Measurements from ENCODE around the gene NUP214. TPM values are rescaled to one million over a fixed set of nuclear protein-coding genes. Genes with fewer than 3 reads are reported as not detected.
"Not testable (repeated sequence)": the region's sequence is repeated elsewhere in the genome, so short reads cannot be mapped to it uniquely, and the experiment has no call there.

The NUP214 gene
- total RNA-seq, 1 experiment from 2014 or later = 5.2 TPM

- H3K27me3 ChIP-seq = no peaks in the 10 kb centered on the region
- H3K4me3 ChIP-seq = no peak overlapping the region
- peaks cover 81% of the 10 kb centered on the region for H3K36me3 ChIP-seq
- DNase-seq = no peak
- H3K9me3 ChIP-seq = no peaks in the 10 kb centered on the region
Observed at GRCh38 chr9:131193051-131193450, 67.7 kb downstream of the NUP214 start.

DNA sequence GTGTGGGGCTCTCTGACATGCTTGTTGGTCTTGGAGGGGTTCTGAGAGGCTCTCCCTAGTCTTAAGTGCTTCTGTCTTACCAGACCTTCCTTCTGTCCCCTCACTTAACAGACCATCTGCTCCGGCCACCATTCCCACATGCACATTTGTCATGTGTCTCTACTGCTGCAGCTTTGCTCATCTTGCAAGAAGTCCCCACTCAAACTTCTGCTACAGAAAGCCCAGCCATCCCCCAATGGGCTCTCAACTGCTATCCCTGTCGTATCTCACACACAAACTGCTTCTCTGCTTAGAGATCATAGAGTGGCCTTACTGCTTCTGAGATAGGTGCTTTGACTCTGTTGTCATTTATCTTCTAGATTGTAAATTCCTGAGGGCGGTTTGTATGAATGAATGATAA, 69.4 kb downstream of the NUP214 start:
- H3K36me3 ChIP-seq = peaks cover 83% of the 10 kb centered on the region
- DNase-seq = no peak

GRCh38 chr9:131197160-131197911, 72.0 kb downstream of the NUP214 start:
- Histone ChIP-seq H3K4me3 (no peak overlapping the region), H3K36me3 (peaks cover 73% of the 10 kb centered on the region), H3K27me3 (no peaks in the 10 kb centered on the region)

More for the DNA sequence above, 69.4 kb downstream of the NUP214 start:
- no peak overlapping the region for H3K4me3 ChIP-seq
- no peaks in the 10 kb centered on the region for H3K27me3 ChIP-seq
- H3K9me3 ChIP-seq = no peaks in the 10 kb centered on the region

DNA sequence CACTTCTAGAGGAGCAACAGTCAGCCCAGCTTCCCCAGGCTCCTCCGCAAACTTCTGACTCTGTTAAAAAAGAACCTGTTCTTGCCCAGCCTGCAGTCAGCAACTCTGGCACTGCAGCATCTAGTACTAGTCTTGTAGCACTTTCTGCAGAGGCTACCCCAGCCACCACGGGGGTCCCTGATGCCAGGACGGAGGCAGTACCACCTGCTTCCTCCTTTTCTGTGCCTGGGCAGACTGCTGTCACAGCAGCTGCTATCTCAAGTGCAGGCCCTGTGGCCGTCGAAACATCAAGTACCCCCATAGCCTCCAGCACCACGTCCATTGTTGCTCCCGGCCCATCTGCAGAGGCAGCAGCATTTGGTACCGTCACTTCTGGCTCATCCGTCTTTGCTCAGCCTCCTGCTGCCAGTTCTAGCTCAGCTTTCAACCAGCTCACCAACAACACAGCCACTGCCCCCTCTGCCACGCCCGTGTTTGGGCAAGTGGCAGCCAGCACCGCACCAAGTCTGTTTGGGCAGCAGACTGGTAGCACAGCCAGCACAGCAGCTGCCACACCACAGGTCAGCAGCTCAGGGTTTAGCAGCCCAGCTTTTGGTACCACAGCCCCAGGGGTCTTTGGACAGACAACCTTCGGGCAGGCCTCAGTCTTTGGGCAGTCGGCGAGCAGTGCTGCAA, 72.8 kb downstream of the NUP214 start:
- peaks cover 74% of the 10 kb centered on the region for H3K36me3 ChIP-seq

More at GRCh38 chr9:131197160-131197911, 72.0 kb downstream of the NUP214 start:
- DNase-seq = no peak
- H3K9me3 ChIP-seq = no peaks in the 10 kb centered on the region

GRCh38 chr9:131201856-131202255, 76.5 kb downstream of the NUP214 start:
- no peaks in the 10 kb centered on the region for H3K27me3 ChIP-seq
- no peak overlapping the region for H3K4me3 ChIP-seq
- no peaks in the 10 kb centered on the region for H3K9me3 ChIP-seq
- peaks cover 78% of the 10 kb centered on the region for H3K36me3 ChIP-seq
- DNase-seq = no peak

More for the DNA sequence above, 72.8 kb downstream of the NUP214 start:
- no peaks in the 10 kb centered on the region for H3K27me3 ChIP-seq
- no peak overlapping the region for H3K4me3 ChIP-seq
- DNase-seq = no peak
- H3K9me3 ChIP-seq = no peaks in the 10 kb centered on the region

DNA sequence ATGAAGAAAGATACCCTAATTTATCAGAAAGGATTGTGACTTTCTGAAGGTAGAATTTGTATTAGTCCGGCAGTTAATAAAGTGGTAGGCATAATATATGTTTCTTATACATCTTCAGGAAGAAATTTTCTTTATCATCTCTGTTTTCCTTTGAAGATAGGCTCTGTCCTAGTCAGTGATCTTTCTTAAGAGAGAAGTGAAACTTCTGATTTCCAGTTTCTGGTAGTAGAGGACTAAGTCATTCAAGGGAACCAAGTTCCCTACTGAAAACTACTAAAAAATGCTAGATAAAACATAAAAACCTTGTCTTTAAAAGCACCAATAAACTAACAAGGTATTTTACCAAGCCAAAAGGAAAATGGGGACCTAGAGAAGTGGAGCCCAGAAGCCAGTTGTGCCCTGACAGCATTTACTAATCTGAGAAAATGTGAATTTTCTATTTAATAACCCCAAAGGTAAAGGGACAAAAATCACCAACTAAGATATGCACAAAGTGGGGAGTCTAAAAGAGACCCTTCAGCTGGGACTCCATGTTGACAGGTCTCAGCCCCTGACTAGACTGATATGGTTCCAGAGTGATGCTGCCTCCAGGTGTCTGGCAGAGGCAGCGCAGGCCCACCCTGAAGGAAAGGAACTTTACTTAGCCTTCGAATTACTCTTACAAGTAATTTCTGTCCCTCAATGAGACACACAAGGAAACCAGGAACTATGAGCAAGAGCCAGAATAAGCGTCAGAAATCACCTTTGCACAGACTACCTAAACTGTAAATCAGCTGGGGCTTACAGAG, 78.2 kb downstream of the NUP214 start:
- Histone ChIP-seq H3K27me3 (no peaks in the 10 kb centered on the region), H3K36me3 (peaks cover 75% of the 10 kb centered on the region), H3K9me3 (no peaks in the 10 kb centered on the region), H3K4me3 (no peak overlapping the region)
- no peak for DNase-seq

- Histone ChIP-seq H3K27me3 (no peaks in the 10 kb centered on the region), H3K36me3 (peaks cover 68% of the 10 kb centered on the region), H3K4me3 (no peak overlapping the region), H3K9me3 (no peaks in the 10 kb centered on the region)
- no peak for DNase-seq
Observed at GRCh38 chr9:131204285-131204684, 78.9 kb downstream of the NUP214 start.

- no peak overlapping the region for H3K4me3 ChIP-seq
- DNase-seq = no peak
- H3K27me3 ChIP-seq = no peaks in the 10 kb centered on the region
- no peaks in the 10 kb centered on the region; the same call in 1 of the 2 replicates for H3K9me3 ChIP-seq
- H3K36me3 ChIP-seq = peaks cover 76% of the 10 kb centered on the region
Observed at GRCh38 chr9:131206495-131206894, 81.1 kb downstream of the NUP214 start.

- not testable (repeated sequence) for H3K4me3 ChIP-seq, H3K27me3 ChIP-seq, DNase-seq, H3K9me3 ChIP-seq
- peaks cover 45% of the 10 kb centered on the region for H3K36me3 ChIP-seq
Observed at GRCh38 chr9:131211920-131212319, 86.5 kb downstream of the NUP214 start.

- H3K9me3 ChIP-seq = no peaks in the 10 kb centered on the region; the same call in 1 of the 2 replicates
- H3K4me3 ChIP-seq = no peak overlapping the region
- DNase-seq = no peak
- H3K27me3 ChIP-seq = no peaks in the 10 kb centered on the region
- peaks cover 44% of the 10 kb centered on the region for H3K36me3 ChIP-seq
Observed at GRCh38 chr9:131214286-131214856, 89.0 kb downstream of the NUP214 start.

DNA sequence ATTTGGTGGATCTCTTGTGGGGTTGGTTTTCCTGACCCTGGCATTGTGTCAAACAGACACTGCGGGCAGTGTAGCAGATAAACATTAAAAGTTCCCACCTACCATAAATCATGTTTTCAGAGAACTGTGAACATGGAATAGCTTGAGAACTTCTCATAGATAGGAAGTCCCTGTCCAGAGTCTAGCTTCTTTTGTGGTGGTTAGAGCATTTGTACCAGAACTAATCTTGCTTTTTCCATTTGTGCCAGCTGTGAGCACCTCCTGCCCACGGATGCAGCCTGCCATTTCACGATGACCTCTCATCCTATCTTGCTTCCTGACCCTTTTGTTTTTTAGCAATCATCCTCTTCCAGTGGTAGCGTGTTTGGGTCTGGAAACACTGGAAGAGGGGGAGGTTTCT, 89.5 kb downstream of the NUP214 start:
- Histone ChIP-seq H3K36me3 (peaks cover 43% of the 10 kb centered on the region), H3K4me3 (no peak overlapping the region), H3K27me3 (no peaks in the 10 kb centered on the region), H3K9me3 (no peaks in the 10 kb centered on the region; the same call in 1 of the 2 replicates)
- DNase-seq = no peak

- no peaks in the 10 kb centered on the region for H3K27me3 ChIP-seq
- no peaks in the 10 kb centered on the region for H3K9me3 ChIP-seq
- no peak overlapping the region for H3K4me3 ChIP-seq
- peaks cover 32% of the 10 kb centered on the region for H3K36me3 ChIP-seq
- no peak for DNase-seq
Observed at GRCh38 chr9:131216806-131217205, 91.4 kb downstream of the NUP214 start.

- Histone ChIP-seq H3K9me3 (no peaks in the 10 kb centered on the region), H3K4me3 (no peak overlapping the region), H3K27me3 (no peaks in the 10 kb centered on the region), H3K36me3 (peaks cover 26% of the 10 kb centered on the region)
- DNase-seq = no peak
Observed at GRCh38 chr9:131217331-131218031, 92.1 kb downstream of the NUP214 start.

- DNase-seq = no peak
- Histone ChIP-seq H3K9me3 (no peaks in the 10 kb centered on the region), H3K36me3 (peaks cover 26% of the 10 kb centered on the region), H3K4me3 (no peak overlapping the region), H3K27me3 (no peaks in the 10 kb centered on the region)
Observed at GRCh38 chr9:131218370-131218769, 93.0 kb downstream of the NUP214 start.

DNA sequence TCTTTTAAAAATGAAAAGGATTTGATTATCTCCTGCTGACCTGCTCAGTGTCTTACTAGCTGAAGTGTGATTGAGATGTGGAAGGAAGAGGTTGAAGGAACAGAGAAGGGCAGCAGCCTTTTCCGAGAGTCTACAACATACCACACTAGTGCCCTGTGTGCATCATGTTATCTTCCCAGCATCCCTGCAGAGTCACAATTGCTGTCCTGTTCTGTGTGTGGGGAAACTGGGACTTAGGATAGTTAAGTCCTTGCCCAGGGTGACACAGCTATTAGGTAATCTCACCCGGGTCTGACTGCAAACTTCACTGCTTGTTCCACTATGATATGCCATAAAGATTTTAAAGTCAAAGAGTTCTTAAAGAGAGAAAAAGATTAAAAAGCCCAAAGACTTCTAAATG, 95.1 kb downstream of the NUP214 start:
- Histone ChIP-seq H3K27me3 (no peaks in the 10 kb centered on the region), H3K4me3 (no peak overlapping the region), H3K9me3 (no peaks in the 10 kb centered on the region), H3K36me3 (peaks cover 31% of the 10 kb centered on the region)
- no peak for DNase-seq

DNA sequence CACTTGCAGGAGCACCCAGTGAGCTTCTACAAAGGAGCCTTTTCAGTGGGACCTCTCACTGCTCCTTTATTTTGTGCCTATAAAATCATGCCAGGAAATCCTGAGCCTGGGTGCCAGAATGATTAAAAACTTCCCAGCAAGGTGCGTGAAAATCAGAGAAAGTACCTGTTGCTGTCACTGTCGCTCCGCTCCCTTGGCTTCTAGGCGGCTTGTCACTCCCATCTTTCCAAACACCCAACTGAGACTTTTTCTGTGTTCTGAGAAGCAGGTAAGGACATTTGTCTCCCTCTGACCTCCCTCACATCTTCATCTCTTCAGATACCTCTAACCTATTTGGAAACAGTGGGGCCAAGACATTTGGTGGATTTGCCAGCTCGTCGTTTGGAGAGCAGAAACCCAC, 97.1 kb downstream of the NUP214 start:
- Histone ChIP-seq H3K27me3 (no peaks in the 10 kb centered on the region), H3K9me3 (no peaks in the 10 kb centered on the region), H3K4me3 (no peak overlapping the region), H3K36me3 (peaks cover 23% of the 10 kb centered on the region)
- DNase-seq = no peak
